SK-N-SH (cell line): ENCODE results near the gene PDIA4. TPM values are rescaled to one million over a fixed set of nuclear protein-coding genes. Genes with fewer than 3 reads are reported as not detected.
"Not testable (repeated sequence)": the region's sequence is repeated elsewhere in the genome, so short reads cannot be mapped to it uniquely, and the experiment has no call there.

Experiments
- CTCF ChIA-PET: fragments of 300-600, 350-600 bp; formaldehyde crosslinking; extraction: SDS; loops from one replicate; lab custom pipeline; 2021; lab: Yijun Ruan, JAX
- POLR2A ChIA-PET: fragments of 350-600 bp; sonication (Branson Sonifier 250); formaldehyde crosslinking; extraction: SDS; loops from one replicate; lab custom pipeline; 2020; ENCODE audit warnings: antibody characterized with exemption, inconsistent platforms; lab: Yijun Ruan, JAX
- DNase-seq: peaks from one replicate; pipeline ENCODE4 v3.0.0; 2012
- H2AFZ ChIP-seq: fragments of 200-600 bp; sonication (generic); 2 replicates; pipeline ENCODE4 v1.8.1; 2016; ENCODE audit warnings: antibody characterized with exemption, mild to moderate bottlenecking, low read depth
- H3F3A ChIP-seq: fragments of 200-600 bp; sonication (generic); replicated peaks from 2 replicates; pipeline ENCODE3; 2016; ENCODE audit warnings: antibody characterized with exemption, mild to moderate bottlenecking; ENCODE audit not compliant: insufficient read depth
- H3K27ac ChIP-seq, 2 experiments: fragments of 200-500 bp in 1 of 2; fragments of 200-600 bp in 1 of 2; sonication (Bioruptor generic) in 1 of 2; sonication (generic), shearing (Covaris generic) in 1 of 2; 2 replicates each; pipeline versions ENCODE4 v1.5.1 to v1.6.1; 2014 to 2016; ENCODE audit warnings: low read depth in 2 of 2, inconsistent platforms in 1 of 2, low read length in 1 of 2, mild to moderate bottlenecking in 1 of 2, mixed read lengths in 1 of 2
- H3K27me3 ChIP-seq: fragments of 200-600 bp; sonication (generic), shearing (Covaris generic); 2 replicates; pipeline ENCODE4 v1.6.1; 2016; ENCODE audit warnings: mixed run types; ENCODE audit not compliant: insufficient read depth
- H3K36me3 ChIP-seq, 2 experiments: fragments of 200-500 bp in 1 of 2; fragments of 200-600 bp in 1 of 2; sonication (Bioruptor generic) in 1 of 2; sonication (generic) in 1 of 2; replicated peaks in 1 of 2; 2 replicates each; pipeline versions ENCODE3 to v1.5.1; 2014 to 2016; ENCODE audit warnings: low read length in 1 of 2, mild to moderate bottlenecking in 1 of 2; ENCODE audit not compliant: insufficient read depth in 2 of 2, control insufficient read depth in 1 of 2
- H3K4me1 ChIP-seq, 2 experiments: fragments of 200-500 bp in 1 of 2; fragments of 200-600 bp in 1 of 2; sonication (Bioruptor generic) in 1 of 2; sonication (generic), shearing (Covaris generic) in 1 of 2; 2 replicates each; pipeline versions ENCODE4 v1.5.1 to v1.6.1; 2014 to 2016; ENCODE audit warnings: low read depth in 1 of 2, low read length in 1 of 2, mixed run types in 1 of 2; ENCODE audit not compliant: insufficient read depth in 2 of 2, control insufficient read depth in 1 of 2
- H3K4me2 ChIP-seq: fragments of 200-600 bp; sonication (generic), shearing (Covaris generic); 2 replicates; pipeline ENCODE4 v1.6.1; 2017; ENCODE audit warnings: mixed run types
- H3K4me3 ChIP-seq, 2 experiments: fragments of 200-500 bp in 1 of 2; fragments of 200-600 bp in 1 of 2; sonication (Bioruptor generic) in 1 of 2; sonication (generic), shearing (Covaris generic) in 1 of 2; 2 replicates each; pipeline versions ENCODE4 v1.5.1 to v1.8.1; 2014 to 2016; ENCODE audit warnings: low read depth in 2 of 2, inconsistent platforms in 1 of 2, low read length in 1 of 2, mild to moderate bottlenecking in 1 of 2, mixed read lengths in 1 of 2, moderate library complexity in 1 of 2
- H3K79me2 ChIP-seq: fragments of 200-600 bp; sonication (generic); 2 replicates; pipeline ENCODE4 v1.8.1; 2017; ENCODE audit warnings: mild to moderate bottlenecking; ENCODE audit not compliant: insufficient read depth
- H3K9ac ChIP-seq: fragments of 200-600 bp; sonication (generic); 2 replicates; pipeline ENCODE4 v1.6.1; 2017; ENCODE audit warnings: mixed run types
- H3K9me2 ChIP-seq: fragments of 200-600 bp; sonication (generic); 2 replicates; pipeline ENCODE4 v1.6.1; 2017; ENCODE audit warnings: mixed run types
- H3K9me3 ChIP-seq: fragments of 200-600 bp; sonication (generic); 2 replicates; pipeline ENCODE4 v1.6.1; 2017; ENCODE audit warnings: mixed run types, mild to moderate bottlenecking, moderate library complexity
- H4K20me1 ChIP-seq: fragments of 200-600 bp; sonication (generic); 2 replicates; pipeline ENCODE4 v1.6.1; 2017; ENCODE audit warnings: mild to moderate bottlenecking, mixed run types; ENCODE audit not compliant: insufficient read depth
- CHD2 ChIP-seq: fragments of 150-350 bp; IDR thresholded peaks from 2 replicates; pipeline ENCODE4 v1.6.1; 2018; ENCODE audit warnings: low read length; ENCODE audit not compliant: partially characterized antibody
- EZH2phosphoT487 ChIP-seq: fragments of 200-600 bp; sonication (generic); IDR thresholded peaks from 2 replicates; pipeline ENCODE4 v1.6.1; 2017; ENCODE audit warnings: low read depth, mixed run types, mild to moderate bottlenecking, antibody characterized with exemption, moderate library complexity, borderline replicate concordance
- FOSL2 ChIP-seq: IDR thresholded peaks from 2 replicates; pipeline ENCODE4 v1.4.0; 2012; ENCODE audit warnings: low read depth, mild to moderate bottlenecking, moderate library complexity, borderline replicate concordance
- FOXJ3 ChIP-seq: sonication (generic); formaldehyde crosslinking; IDR thresholded peaks from 2 replicates; pipeline ENCODE4 v1.5.1; 2020; ENCODE audit warnings: mild to moderate bottlenecking, missing genetic modification reagents
- GABPA ChIP-seq: IDR thresholded peaks from 2 replicates; pipeline ENCODE4 v1.4.0; 2012; ENCODE audit warnings: low read depth, mild to moderate bottlenecking
- MXI1 ChIP-seq: IDR thresholded peaks from 2 replicates; pipeline ENCODE4 v1.6.1; 2012; ENCODE audit warnings: mild to moderate bottlenecking, low read depth, low read length, improper control_type of control experiment
- NFIC ChIP-seq: IDR thresholded peaks from 2 replicates; pipeline ENCODE4 v1.4.0; 2012; ENCODE audit warnings: borderline replicate concordance
- RFX5 ChIP-seq: IDR thresholded peaks from 2 replicates; pipeline ENCODE4 v1.6.1; 2012; ENCODE audit warnings: mild to moderate bottlenecking, improper control_type of control experiment, low read length
- SMC3 ChIP-seq: IDR thresholded peaks from 2 replicates; pipeline ENCODE4 v1.6.1; 2012; ENCODE audit warnings: low read depth, low read length, improper control_type of control experiment
- TCF12 ChIP-seq: IDR thresholded peaks from 2 replicates; pipeline ENCODE4 v1.4.0; 2012
- TEAD4 ChIP-seq: IDR thresholded peaks from 2 replicates; pipeline ENCODE4 v1.4.0; 2012; ENCODE audit warnings: mild to moderate bottlenecking, borderline replicate concordance; ENCODE audit not compliant: insufficient read depth
- ZBTB33 ChIP-seq: IDR thresholded peaks from 2 replicates; pipeline ENCODE4 v1.4.0; 2012; ENCODE audit warnings: low read depth, borderline replicate concordance
- WGBS: methylation state at CpG from one replicate; pipeline ENCODE4 v1.1.6; 2017; ENCODE audit warnings: low lambda C conversion rate; 5-methylcytosine and 5-hydroxymethylcytosine counted together
- polyA plus RNA-seq, 3 experiments: library from polyadenylated mRNA; depleted of rRNA; stranded (reverse); fragments of >200 nt; gene quantifications; 2 replicates each; pipeline ENCODE4 v1.2.3, GENCODE V29; 2012

Gene PDIA4
- polyA plus RNA-seq, 1 of the 3 experiments (the other 2 are of a cell fraction) = 400 TPM

GRCh38 chr7:149043936-149044335 lies 15.6 kb upstream of the PDIA4 start:
- no peak overlapping the region for H3K4me3 ChIP-seq
- no peak overlapping the region for H3K27ac ChIP-seq
- CTCF ChIA-PET = interaction anchor here (0.7 to 1.3 kb wide), 3 partner anchors 13 to 1891 kb away, joined by 3 read pairs; no protein-coding TSS in a partner anchor
- H3K9ac ChIP-seq = no peak overlapping the region
- no peaks in the 10 kb centered on the region for H4K20me1 ChIP-seq
- no peaks in the 10 kb centered on the region for H3F3A ChIP-seq
- no peaks in the 10 kb centered on the region for H3K36me3 ChIP-seq
- H3K9me3 ChIP-seq = no peaks in the 10 kb centered on the region
- no peak for DNase-seq
- no peaks in the 10 kb centered on the region for H3K79me2 ChIP-seq
- H3K4me1 ChIP-seq = no peaks in the 10 kb centered on the region
- 91% methylated on average over 8 of the region's 8 CpGs for WGBS
- no peak for TF ChIP-seq NFIC
- TF ChIP-seq FOSL2 = no peak
- no peak for TF ChIP-seq GABPA
- TF ChIP-seq FOXJ3 (CRISPR knock-in tag) = no peak
- no peak for TF ChIP-seq ZBTB33
- TF ChIP-seq CHD2 = no peak
- no peak for TF ChIP-seq MXI1
- TF ChIP-seq TEAD4 = no peak
- no peak for TF ChIP-seq SMC3
- no peak for TF ChIP-seq RFX5
- no peak for TF ChIP-seq TCF12
- TF ChIP-seq EZH2phosphoT487 = no peak
- TF ChIP-seq, all 33 proteins: peak for 0
- Histone ChIP-seq H3K9me2 (no peaks in the 10 kb centered on the region), H3K4me2 (no peak overlapping the region), H3K27me3 (no peaks in the 10 kb centered on the region), H2AFZ (peak overlapping the region; percentile 54; the same call in 1 of the 2 replicates)
- POLR2A ChIA-PET = no interaction called here

GRCh38 chr7:149041350-149041749 lies 13.0 kb upstream of the PDIA4 start:
- Histone ChIP-seq H3K27ac (no peak overlapping the region), H3K9me3 (no peaks in the 10 kb centered on the region), H2AFZ (no peak overlapping the region), H3K79me2 (no peaks in the 10 kb centered on the region), H3K36me3 (no peaks in the 10 kb centered on the region), H3K4me3 (no peak overlapping the region), H3K9me2 (no peaks in the 10 kb centered on the region), H3K9ac (no peak overlapping the region), H3F3A (no peaks in the 10 kb centered on the region), H3K4me2 (no peak overlapping the region), H3K27me3 (no peaks in the 10 kb centered on the region), H4K20me1 (no peaks in the 10 kb centered on the region), H3K4me1 (no peaks in the 10 kb centered on the region)
- DNase-seq = no peak
- no peak for TF ChIP-seq TCF12
- ChIA-PET CTCF (interaction anchor here (1.6 to 3.1 kb wide), 2 partner anchors 24 to 36 kb away, joined by 6 to 16 read pairs; no protein-coding TSS in a partner anchor), POLR2A (no interaction called here)
- WGBS = 71% methylated on average over 5 of the region's 5 CpGs

GRCh38 chr7:149038641-149039040 lies 10.3 kb upstream of the PDIA4 start:
- H2AFZ ChIP-seq, DNase-seq, H3K9me3 ChIP-seq, H3K9me2 ChIP-seq, H3K36me3 ChIP-seq, H3F3A ChIP-seq, H3K9ac ChIP-seq, H4K20me1 ChIP-seq, H3K27me3 ChIP-seq, H3K4me3 ChIP-seq, H3K4me2 ChIP-seq, POLR2A ChIA-PET, H3K27ac ChIP-seq, H3K79me2 ChIP-seq, H3K4me1 ChIP-seq: not testable (repeated sequence)
- WGBS = 89% methylated on average over 14 of the region's 32 CpGs
- CTCF ChIA-PET = interaction anchor here (0.8 to 1.9 kb wide), 3 partner anchors 10 to 108 kb away, joined by 3 to 7 read pairs (median 4); partner anchors contain the start of gene ZNF398
